Epidermal melanocyte (primary cell): ENCODE measurements around the gene SDCBP2.

Source experiments
- DNase-seq: peaks from one replicate; pipeline ENCODE4 v3.0.0; 2011; ENCODE audit warnings: low spot score; ENCODE audit not compliant: insufficient read length

SDCBP2 gene

GRCh38 chr20:1313236-1313964, 15.5 kb downstream of the SDCBP2 start:
- peak; percentile 87 for DNase-seq

GRCh38 chr20:1312904-1313235, 16.1 kb downstream of the SDCBP2 start:
- no peak for DNase-seq

DNA sequence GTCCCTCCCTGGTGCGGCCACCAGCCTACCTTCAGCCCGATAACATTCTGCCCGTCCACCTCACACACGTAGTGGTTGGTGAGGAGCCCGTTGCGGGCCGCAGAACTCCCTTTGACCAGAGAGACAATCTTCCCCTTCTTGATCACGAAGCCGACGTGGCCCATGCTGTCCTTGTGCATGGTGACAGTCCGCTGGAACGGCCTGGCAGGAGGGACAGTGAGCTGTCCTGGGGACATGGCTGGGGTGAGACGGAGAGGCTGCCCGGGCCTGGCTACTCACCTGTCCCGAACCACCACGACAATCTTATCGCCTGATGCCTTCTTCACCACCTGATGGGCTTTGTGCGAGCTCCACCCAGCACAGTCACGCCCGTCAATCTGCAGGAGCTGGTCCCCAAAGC, 16.6 kb downstream of the SDCBP2 start:
- no peak for DNase-seq

- no peak for DNase-seq
These were observed 18.3 kb downstream of the SDCBP2 start for GRCh38 chr20:1310506-1311190.

- no peak for DNase-seq
These were observed 18.9 kb downstream of the SDCBP2 start for GRCh38 chr20:1310071-1310470.

GRCh38 chr20:1309439-1309847, 19.5 kb downstream of the SDCBP2 start:
- no peak for DNase-seq

DNA sequence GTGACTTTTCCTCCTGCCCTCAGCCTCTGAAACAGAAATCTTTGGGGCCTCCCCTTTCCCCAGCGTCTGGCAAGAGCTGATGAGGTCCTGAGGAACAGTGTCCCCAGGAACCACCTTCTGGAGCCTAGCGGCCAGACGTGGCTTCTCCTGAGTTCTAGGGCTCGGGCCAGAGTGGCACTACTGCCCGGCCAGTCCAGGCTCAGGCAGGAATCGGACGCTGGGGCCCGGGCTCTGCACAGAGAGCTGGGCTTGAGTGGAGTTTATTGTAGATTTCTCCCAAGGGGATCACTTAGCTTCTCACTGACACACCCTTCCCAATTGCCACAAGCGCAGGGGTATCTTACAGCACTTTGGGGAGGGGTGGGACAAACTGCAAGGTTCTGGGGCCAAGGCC, 20.2 kb downstream of the SDCBP2 start:
- DNase-seq: no peak

- DNase-seq: no peak
These were observed 20.8 kb downstream of the SDCBP2 start for GRCh38 chr20:1308067-1308701.

GRCh38 chr20:1307571-1307971, 21.4 kb downstream of the SDCBP2 start:
- no peak for DNase-seq

DNA sequence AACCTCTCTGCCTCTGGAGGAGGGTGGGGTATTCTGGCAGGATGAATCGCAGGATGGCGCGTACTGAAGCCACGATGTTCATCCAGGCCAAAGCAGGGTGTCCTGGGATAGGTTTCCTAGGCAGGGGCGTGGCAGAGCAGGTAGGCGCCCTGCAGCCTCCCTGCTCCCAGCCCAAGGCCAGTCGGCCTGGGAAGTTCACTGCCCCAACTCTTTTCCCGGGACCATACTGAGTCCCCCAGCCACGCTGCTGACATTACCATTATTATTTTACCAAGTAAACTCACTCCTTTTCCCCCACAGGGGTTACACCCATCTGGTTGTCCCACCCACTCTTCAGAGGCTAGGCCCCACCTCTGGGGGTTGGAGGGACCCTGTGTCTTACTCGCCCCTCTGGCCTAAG, 21.8 kb downstream of the SDCBP2 start:
- DNase-seq: no peak

GRCh38 chr20:1306316-1307135, 22.4 kb downstream of the SDCBP2 start:
- no peak for DNase-seq

DNA sequence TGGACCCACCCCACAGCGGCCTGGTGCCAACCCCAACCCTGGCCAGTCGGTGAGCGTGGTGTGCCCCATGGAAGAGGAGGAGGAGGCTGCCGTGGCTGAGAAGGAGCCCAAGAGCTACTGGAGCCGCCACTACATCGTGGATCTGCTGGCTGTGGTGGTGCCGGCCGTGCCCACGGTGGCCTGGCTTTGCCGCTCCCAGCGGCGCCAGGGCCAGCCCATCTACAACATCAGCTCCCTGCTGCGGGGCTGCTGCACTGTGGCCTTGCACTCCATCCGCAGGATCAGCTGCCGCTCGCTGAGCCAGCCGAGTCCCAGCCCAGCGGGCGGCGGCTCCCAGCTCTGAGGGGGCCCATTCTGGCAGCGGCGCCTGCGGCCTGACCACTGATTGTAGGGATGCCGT, 23.2 kb downstream of the SDCBP2 start:
- DNase-seq: no peak

GRCh38 chr20:1304710-1305515, 24.0 kb downstream of the SDCBP2 start:
- DNase-seq: no peak

GRCh38 chr20:1302685-1303541, 26.0 kb downstream of the SDCBP2 start:
- DNase-seq: peak; percentile 1

GRCh38 chr20:1301031-1301529, 27.9 kb downstream of the SDCBP2 start:
- DNase-seq: no peak

- DNase-seq: no peak
These were observed 28.7 kb downstream of the SDCBP2 start for GRCh38 chr20:1300083-1300840.

GRCh38 chr20:1299522-1299921, 29.4 kb downstream of the SDCBP2 start:
- DNase-seq: no peak

- DNase-seq: no peak
These were observed 29.9 kb downstream of the SDCBP2 start for GRCh38 chr20:1298888-1299511.

DNA sequence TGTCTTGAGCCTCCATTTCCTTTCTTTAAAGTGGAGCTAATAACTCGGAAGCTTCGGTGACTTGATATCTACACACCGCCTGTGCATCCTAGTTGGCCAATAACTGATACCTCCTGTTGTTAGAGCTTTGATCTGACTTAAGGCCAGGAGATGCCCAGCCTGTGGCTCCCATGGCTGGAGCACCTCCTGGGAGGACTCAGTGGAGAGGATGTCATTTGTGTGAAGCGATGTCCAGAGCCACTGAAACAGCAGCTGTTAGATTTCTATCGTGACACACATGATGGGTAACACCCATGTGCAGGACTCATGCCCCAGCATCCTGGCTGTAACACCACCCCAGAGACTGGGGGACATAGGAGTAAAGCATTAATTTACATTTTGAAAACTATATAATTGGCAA, 30.8 kb downstream of the SDCBP2 start:
- DNase-seq: no peak
